ENCODE results near the gene TGFBR3L.
A peak's percentile ranks its signal among the peaks of the same experiment; 100 is the strongest.

TGFBR3L gene

GRCh38 chr19:7869453-7869909, 45.1 kb upstream of the TGFBR3L start:
- H3K4me3 ChIP-seq (ENCODE audit: low read depth, low read length) = peak overlapping the region; percentile 47
- DNase-seq (ENCODE audit: low read depth) = no peak
- TF ChIP-seq CTCF (IDR thresholded peaks at IDR 0.05; ENCODE audit: control insufficient read depth, extremely low read depth, insufficient read depth) = no peak

- peak overlapping the region; percentile 47 for H3K4me3 ChIP-seq (ENCODE audit: low read depth, low read length)
- peak; percentile 64 for DNase-seq (ENCODE audit: low read depth)
- no peak for TF ChIP-seq CTCF (IDR thresholded peaks at IDR 0.05; ENCODE audit: control insufficient read depth, extremely low read depth, insufficient read depth)
Observed at GRCh38 chr19:7869910-7870511, 44.6 kb upstream of the TGFBR3L start.

- peak; percentile 88 for DNase-seq (ENCODE audit: low read depth)
- H3K4me3 ChIP-seq (ENCODE audit: low read depth, low read length) = peak overlapping the region; percentile 21; the same call in 1 of the 2 replicates
- TF ChIP-seq CTCF (IDR thresholded peaks at IDR 0.05; ENCODE audit: control insufficient read depth, extremely low read depth, insufficient read depth) = no peak
Observed at GRCh38 chr19:7870571-7871436, 43.8 kb upstream of the TGFBR3L start.

GRCh38 chr19:7871437-7872305, 43.0 kb upstream of the TGFBR3L start:
- TF ChIP-seq CTCF (IDR thresholded peaks at IDR 0.05; ENCODE audit: control insufficient read depth, extremely low read depth, insufficient read depth) = no peak
- DNase-seq (ENCODE audit: low read depth) = peak; percentile 89
- H3K4me3 ChIP-seq (ENCODE audit: low read depth, low read length) = peak overlapping the region; percentile 21; the same call in 1 of the 2 replicates

GRCh38 chr19:7872306-7873204, 42.1 kb upstream of the TGFBR3L start:
- H3K4me3 ChIP-seq (ENCODE audit: low read depth, low read length) = no peak overlapping the region
- DNase-seq (ENCODE audit: low read depth) = no peak
- no peak for TF ChIP-seq CTCF (IDR thresholded peaks at IDR 0.05; ENCODE audit: control insufficient read depth, extremely low read depth, insufficient read depth)

Data from LNCaP clone FGC (cell line).